ENCODE results near the gene GAPT.

The GAPT gene

DNA sequence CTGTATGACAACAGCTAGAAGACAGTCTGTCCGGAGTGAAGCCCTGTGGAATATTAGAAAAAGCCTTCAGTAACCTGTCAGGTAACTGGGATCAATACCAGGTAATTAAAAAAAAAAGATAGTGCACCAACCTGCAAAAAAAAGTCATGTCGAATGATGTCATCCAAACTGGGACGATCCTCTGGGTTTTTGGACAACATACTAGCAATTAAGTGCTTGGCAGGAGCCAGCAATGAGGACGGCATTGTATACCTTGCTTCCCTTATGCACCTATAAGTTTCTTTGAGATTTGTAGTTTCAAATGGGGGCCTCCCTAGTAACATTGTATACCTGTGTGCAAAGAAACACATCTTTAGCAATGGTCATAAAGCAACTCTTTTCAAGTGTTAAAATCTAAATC lies 34.2 kb upstream of the GAPT start:
- H3K4me1 Mint-ChIP-seq (ENCODE audit: low read depth): peaks cover 15% of the 10 kb centered on the region
- no peaks in the 10 kb centered on the region for H3K9me3 Mint-ChIP-seq
- peaks cover 6% of the 10 kb centered on the region for H3K36me3 Mint-ChIP-seq (ENCODE audit: low read depth)
- no peak overlapping the region for H3K4me3 Mint-ChIP-seq
- H3K27ac Mint-ChIP-seq: no peak overlapping the region
- peaks cover 26% of the 10 kb centered on the region for H3K27me3 Mint-ChIP-seq (ENCODE audit: low read depth)

DNA sequence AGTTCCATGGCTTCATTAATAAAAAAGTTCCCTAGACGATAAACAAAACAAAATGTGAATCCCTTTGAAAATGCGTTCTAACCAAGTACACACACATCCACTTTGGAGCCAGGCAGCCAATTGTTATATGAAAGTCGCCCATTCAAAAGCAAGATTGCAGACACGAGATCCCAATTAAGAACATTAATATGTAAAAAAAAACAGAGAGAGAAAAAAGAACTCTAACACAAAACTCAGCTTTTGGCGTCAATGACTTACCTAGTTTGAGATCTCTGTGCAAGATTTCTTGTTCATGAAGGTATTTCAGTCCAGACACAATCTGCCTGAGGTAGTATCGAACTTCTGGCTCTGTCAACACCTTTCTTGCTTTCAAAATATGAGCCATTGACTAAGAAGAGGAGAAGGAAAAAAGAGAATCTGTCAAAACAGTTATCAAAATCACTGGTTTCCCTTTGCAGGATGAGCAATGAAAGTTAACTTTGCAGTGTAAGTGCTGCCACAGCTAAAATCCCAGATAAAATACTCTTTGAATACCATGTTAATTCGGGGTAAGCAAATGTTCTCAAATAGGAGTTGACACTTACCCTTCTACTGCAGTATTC lies 33.0 kb upstream of the GAPT start:
- Mint-ChIP-seq H3K27me3 (ENCODE audit: low read depth) (peaks cover 22% of the 10 kb centered on the region), H3K4me3 (peak overlapping the region; percentile 45)

DNA sequence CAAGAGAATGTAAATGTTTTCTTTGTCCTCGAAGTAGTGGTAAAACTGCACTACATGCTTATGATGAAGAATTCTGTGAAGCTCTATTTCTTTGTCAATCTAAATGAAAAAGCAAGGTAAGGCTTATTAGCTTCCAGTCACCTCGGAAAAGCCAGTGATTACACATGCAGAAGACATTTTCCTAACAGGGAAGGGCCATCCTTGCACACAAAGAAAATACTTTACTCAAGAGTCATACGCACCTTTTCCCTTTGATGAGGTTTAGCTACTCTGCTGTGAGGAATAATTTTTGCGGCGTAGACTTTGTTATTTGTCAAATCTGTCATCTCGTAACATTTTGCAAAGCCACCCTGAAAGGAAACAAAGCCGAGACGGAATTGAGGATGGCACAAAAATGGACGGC lies 32.5 kb upstream of the GAPT start:
- Mint-ChIP-seq H3K9me3 (no peaks in the 10 kb centered on the region), H3K4me3 (peak overlapping the region; percentile 79), H3K4me1 (ENCODE audit: low read depth) (peaks cover 18% of the 10 kb centered on the region), H3K36me3 (ENCODE audit: low read depth) (peaks cover 6% of the 10 kb centered on the region), H3K27me3 (ENCODE audit: low read depth) (peaks cover 22% of the 10 kb centered on the region), H3K27ac (peak overlapping the region; percentile 28)

More for the DNA sequence above, 33.0 kb upstream of the GAPT start:
- Mint-ChIP-seq H3K36me3 (ENCODE audit: low read depth) (peaks cover 6% of the 10 kb centered on the region), H3K9me3 (no peaks in the 10 kb centered on the region), H3K27ac (no peak overlapping the region), H3K4me1 (ENCODE audit: low read depth) (peaks cover 18% of the 10 kb centered on the region)

DNA sequence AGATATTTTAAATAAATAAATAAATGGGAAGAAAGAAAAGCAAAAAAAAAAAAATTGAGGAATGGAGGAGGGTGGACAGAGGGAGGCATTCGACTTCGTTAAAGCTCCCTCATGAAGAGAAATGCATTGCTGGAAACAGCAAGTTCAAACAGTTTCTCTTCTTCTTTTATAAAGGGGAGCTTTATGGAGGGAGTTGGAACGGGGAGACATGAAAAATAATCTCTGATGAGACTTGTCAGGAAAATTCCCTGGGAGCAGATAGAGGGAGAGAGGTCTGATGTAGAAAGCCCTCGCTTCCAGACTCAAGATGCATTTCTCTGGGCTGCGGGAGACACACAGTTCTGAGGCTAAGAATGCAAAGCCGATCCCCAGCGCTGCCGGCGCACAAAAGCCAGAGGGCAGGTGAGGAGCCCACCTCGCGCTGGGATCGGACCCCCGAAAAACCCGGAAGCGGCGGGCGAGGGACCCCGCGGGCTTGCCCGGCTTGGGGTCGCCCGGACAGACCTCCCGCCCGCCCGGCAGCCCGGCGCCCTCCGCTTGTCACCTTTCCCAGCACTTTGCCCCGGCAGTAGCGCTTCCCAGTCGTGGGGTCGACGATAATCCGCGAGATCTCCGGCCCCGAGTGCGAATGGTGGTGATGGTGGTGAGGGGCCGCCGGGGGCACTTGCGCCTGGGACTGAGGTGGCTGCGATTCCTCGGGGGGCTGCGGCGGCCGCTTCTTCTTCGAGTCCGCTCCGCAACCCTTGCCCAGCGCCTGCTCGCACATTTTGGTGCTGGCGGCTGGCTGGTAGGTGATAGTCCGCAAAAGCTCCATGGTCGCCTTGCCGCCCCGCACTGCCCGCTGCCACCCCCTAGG lies 31.9 kb upstream of the GAPT start:
- Mint-ChIP-seq H3K36me3 (ENCODE audit: low read depth) (peaks cover 6% of the 10 kb centered on the region), H3K27me3 (ENCODE audit: low read depth) (peaks cover 26% of the 10 kb centered on the region), H3K9me3 (no peaks in the 10 kb centered on the region), H3K27ac (peak overlapping the region; percentile 28), H3K4me3 (peak overlapping the region; percentile 81), H3K4me1 (ENCODE audit: low read depth) (peaks cover 18% of the 10 kb centered on the region)

DNA sequence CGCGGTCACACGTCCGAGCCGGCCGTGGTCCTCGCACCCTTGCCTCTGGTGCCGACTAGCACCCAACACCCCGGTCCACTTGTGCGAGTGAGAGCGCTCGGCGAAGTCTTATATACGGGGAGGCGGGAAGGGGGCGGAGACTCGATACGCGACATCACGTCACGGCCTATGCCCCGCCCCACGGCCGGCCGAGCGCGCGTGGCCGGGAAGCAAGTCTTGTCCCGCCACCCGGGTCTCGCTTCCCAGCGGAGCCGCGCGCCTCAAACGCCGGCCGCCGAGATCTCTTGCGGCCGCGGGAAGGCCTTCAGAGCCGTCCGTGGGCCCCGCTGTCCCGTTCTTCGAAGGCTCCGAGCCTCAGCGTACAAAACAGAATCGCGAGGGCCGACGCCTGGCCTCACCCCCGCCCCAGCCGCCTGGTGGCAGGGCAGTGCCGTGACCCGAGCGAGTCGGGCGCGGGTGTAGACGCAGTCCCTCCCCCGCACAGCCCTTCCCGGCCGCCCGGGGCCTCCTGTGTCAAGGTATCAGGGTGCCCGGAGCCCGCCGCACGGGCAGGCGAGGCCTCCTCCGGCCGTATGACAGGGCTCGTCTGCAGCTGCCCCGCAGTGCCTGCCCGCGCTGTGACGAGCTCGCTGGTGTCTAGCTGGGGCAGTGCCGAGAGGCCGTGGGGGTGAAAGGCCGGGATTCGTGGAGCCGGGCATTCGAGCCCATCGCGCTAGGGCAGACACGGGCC lies 31.1 kb upstream of the GAPT start, which contains the start of gene PLK2:
Gene PLK2, minus strand, starts transcription at position 85 of the 730 bp plus-strand sequence. CDS start 127 bp downstream, outside the sequence.
- H3K36me3 Mint-ChIP-seq (ENCODE audit: low read depth): peaks cover 4% of the 10 kb centered on the region
- H3K4me3 Mint-ChIP-seq: peak within 1 kb of the TSS; percentile 81
- peaks cover 27% of the 10 kb centered on the region for H3K27me3 Mint-ChIP-seq (ENCODE audit: low read depth)
- no peaks in the 10 kb centered on the region for H3K9me3 Mint-ChIP-seq
- H3K4me1 Mint-ChIP-seq (ENCODE audit: low read depth): peaks cover 18% of the 10 kb centered on the region
- peak within 1 kb of the TSS; percentile 36 for H3K27ac Mint-ChIP-seq

DNA sequence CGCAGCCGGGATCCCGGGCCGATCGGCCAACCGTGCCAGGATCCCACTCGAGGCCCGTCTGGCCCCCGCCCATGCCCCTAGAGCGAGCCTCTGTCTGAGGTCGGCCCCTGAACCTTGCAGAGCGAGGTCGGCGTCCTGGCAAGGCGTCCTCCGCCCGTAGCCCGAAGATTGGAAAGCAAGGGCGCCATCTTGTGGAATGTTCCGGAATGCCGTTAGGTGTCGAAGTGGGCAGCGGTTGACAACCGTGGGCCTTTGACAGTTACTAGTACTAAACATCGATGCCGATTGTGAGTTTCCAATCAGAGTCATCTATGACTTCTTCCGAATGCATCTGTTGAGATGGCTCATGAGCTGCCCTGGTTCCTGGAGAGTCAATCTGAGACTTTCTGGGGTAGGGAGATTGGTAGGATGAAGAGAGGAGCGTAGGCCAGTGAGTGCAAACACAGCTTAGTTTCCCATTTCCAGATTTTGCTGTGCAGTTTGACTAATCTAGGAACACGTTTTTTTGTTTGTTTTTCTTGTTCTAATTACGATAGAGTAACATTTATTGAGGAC lies 30.4 kb upstream of the GAPT start:
- peaks cover 18% of the 10 kb centered on the region for H3K4me1 Mint-ChIP-seq (ENCODE audit: low read depth)
- H3K4me3 Mint-ChIP-seq: peak overlapping the region; percentile 43
- H3K27ac Mint-ChIP-seq: peak overlapping the region; percentile 23
- H3K9me3 Mint-ChIP-seq: no peaks in the 10 kb centered on the region
- H3K27me3 Mint-ChIP-seq (ENCODE audit: low read depth): peaks cover 27% of the 10 kb centered on the region
- H3K36me3 Mint-ChIP-seq (ENCODE audit: low read depth): peaks cover 4% of the 10 kb centered on the region

DNA sequence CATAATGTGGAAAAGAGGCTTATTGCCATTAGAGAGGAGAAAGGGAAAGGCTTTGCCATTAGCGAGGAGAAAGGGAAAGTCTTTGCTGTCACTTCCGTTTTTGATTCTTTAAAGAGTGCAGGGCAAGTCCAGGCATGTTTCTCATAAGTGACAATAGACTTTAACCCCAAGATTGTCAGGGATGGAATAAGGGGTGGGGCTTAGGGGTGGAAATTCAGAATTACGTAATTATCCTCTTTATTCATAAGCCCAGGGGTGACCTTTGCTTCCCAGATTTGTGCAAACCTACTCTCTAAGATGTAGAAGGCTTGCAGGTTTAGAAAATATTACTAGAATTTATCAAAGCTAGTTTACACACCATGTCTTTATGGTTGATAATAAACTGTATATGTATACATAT lies 29.1 kb upstream of the GAPT start:
- H3K27me3 Mint-ChIP-seq (ENCODE audit: low read depth): peaks cover 24% of the 10 kb centered on the region
- no peak overlapping the region for H3K27ac Mint-ChIP-seq
- H3K9me3 Mint-ChIP-seq: no peaks in the 10 kb centered on the region
- peaks cover 2% of the 10 kb centered on the region for H3K36me3 Mint-ChIP-seq (ENCODE audit: low read depth)
- H3K4me1 Mint-ChIP-seq (ENCODE audit: low read depth): peaks cover 26% of the 10 kb centered on the region
- H3K4me3 Mint-ChIP-seq: no peak overlapping the region

DNA sequence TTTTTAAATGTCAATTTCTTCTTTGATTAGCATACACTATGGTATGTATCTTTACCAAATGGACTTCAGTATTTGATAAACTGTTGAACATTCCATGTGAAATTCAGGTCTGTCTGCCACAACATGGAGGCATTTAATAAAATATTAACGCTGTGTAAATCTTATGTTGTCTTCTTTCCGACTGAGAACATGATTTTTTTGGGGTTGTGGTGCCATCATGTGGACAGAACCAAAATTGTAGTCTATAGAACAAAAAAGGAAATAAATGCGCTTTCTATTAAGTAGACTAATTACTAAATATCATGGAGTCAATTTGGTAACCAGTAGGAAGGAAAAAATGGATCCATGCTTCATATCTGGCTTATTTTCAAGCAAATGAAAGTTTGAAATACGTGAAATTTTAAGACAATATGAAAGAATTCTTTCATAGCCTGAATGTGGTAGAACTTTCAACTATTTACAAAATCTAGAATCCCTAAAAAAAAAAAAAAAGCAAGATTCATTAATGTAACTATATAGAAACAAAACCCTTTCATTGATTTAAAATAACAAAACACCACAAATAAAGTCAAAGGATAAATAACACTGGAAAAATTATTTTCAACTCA lies 28.5 kb upstream of the GAPT start:
- Mint-ChIP-seq H3K4me3 (no peak overlapping the region), H3K36me3 (ENCODE audit: low read depth) (no peaks in the 10 kb centered on the region), H3K27me3 (ENCODE audit: low read depth) (peaks cover 20% of the 10 kb centered on the region), H3K4me1 (ENCODE audit: low read depth) (peaks cover 26% of the 10 kb centered on the region), H3K27ac (no peak overlapping the region), H3K9me3 (no peaks in the 10 kb centered on the region)

DNA sequence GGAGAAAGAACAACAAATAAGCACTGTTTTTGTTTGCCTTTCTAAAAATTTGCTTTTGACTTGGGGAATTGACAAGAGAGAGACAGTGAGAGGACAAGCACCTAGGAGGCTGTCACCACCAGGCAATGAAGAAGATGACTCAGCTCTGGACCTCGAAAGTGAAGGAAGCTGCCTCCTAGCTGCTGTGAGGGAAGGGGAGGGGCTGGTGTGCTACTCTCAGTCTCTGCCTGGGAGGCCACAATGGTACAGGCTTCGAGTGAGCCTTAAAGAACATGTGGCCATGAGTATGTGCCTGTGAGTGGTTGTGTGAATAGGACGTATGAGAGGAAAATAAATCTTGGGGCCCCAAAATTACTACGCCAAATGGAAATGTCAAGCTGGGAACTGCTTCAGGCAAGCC lies 24.3 kb upstream of the GAPT start:
- Mint-ChIP-seq H3K27ac (no peak overlapping the region), H3K4me3 (no peak overlapping the region), H3K9me3 (no peaks in the 10 kb centered on the region), H3K36me3 (ENCODE audit: low read depth) (no peaks in the 10 kb centered on the region), H3K27me3 (ENCODE audit: low read depth) (peaks cover 25% of the 10 kb centered on the region), H3K4me1 (ENCODE audit: low read depth) (peaks cover 12% of the 10 kb centered on the region)

DNA sequence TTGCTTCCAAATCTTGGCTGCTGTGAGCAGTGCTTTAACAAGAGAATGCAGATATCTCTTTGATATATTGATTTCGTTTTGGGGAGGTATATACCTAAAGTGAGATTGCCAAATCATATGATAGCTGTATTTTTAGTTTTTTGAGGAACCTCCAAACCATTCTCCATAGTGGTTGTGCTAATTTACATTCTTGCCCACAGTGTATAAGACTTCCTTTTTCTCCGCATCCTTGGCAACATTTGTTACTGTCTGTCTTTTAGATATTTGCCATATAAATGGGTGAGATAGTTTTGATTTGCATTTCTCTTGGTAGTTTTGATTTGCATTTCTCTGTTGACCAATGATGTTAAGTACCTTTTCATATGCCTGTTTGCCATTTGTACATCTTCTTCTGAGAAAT lies 21.3 kb upstream of the GAPT start:
- Mint-ChIP-seq H3K27ac (no peak overlapping the region), H3K27me3 (ENCODE audit: low read depth) (peaks cover 21% of the 10 kb centered on the region), H3K36me3 (ENCODE audit: low read depth) (no peaks in the 10 kb centered on the region), H3K9me3 (no peaks in the 10 kb centered on the region), H3K4me1 (ENCODE audit: low read depth) (peaks cover 8% of the 10 kb centered on the region), H3K4me3 (no peak overlapping the region)

DNA sequence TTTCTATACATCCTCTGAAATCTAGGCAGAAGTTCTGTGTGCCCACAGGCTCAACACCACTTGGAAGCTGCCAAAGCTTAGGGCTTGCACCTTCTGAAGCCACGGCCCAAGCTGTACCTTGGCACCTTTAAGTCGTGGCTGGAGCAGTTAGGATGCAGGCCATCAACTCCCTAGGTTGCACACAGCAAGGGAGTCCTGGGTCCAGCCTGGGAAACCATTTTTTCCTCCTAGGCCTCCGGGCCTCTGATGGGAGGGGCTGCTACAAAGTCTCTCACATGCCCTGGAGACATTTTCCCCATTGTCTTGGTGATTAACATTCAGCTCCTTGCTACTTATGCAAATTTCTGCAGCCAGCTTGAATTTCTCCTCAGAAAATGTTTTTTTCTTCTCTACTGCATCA lies 15.8 kb upstream of the GAPT start:
- Mint-ChIP-seq H3K4me3 (no peak overlapping the region), H3K27ac (no peak overlapping the region), H3K36me3 (ENCODE audit: low read depth) (no peaks in the 10 kb centered on the region), H3K27me3 (ENCODE audit: low read depth) (peaks cover 12% of the 10 kb centered on the region), H3K4me1 (ENCODE audit: low read depth) (peaks cover 3% of the 10 kb centered on the region), H3K9me3 (peaks cover 4% of the 10 kb centered on the region)

DNA sequence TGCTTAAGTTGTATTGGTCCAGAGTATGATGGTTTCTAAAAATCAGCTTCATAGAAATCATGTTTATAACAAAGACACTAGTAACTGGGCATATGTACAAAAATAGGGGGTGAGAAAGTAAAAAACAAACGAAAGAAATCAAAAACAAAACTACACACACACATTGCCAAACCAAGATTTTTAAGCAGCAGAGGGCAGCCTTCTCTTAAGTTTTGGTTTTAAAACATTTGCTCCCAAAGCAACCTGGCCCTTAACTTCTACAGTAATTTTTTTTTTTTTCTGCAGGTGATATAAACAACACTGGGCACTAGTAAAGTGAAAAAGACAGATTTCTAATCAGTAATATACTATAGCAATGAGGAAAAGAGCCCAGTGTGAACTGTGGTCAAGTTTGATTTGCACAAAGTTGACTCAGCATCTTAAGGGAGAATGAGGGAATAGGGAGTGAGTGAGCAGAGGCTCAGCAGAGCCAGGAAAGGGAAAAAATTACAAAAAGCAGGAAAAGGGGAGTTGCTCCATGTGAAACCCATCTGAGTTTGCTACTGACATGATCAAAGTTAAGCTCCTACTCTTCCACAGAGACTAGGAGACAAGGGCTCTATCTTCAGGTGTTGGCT lies 13.4 kb upstream of the GAPT start:
- Mint-ChIP-seq H3K4me1 (ENCODE audit: low read depth) (peaks cover 3% of the 10 kb centered on the region), H3K36me3 (ENCODE audit: low read depth) (no peaks in the 10 kb centered on the region), H3K27me3 (ENCODE audit: low read depth) (peaks cover 6% of the 10 kb centered on the region), H3K27ac (no peak overlapping the region), H3K9me3 (peaks cover 4% of the 10 kb centered on the region), H3K4me3 (no peak overlapping the region)

DNA sequence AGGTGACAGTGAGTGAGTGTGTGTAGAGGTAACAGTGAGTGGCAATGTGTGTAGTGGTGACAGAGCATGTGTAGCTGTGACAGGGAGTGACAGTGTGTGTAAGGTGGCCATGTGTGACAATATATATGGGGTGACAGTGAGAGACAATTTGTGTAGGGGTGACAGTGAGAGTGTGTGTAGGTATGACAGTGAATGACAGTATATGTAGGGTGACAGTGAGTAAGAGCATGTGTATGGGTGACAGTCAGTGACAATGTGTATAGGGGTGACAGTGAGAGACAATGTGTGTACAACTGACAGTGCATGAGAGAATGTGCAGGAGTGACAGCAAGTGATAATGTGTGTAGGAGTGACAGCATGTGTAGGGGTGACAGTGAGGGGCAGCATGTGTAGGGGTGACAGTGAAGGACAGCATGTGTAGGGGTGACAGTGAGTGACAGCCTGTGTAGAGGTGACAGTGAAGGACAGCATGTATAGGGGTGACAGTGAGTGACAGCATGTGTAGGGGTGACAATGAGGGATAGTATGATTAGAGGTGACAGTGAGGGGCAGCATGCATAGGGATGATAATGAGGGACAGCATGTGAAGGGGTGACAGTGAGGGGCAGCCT lies 10.1 kb upstream of the GAPT start:
- H3K27me3 Mint-ChIP-seq (ENCODE audit: low read depth): peaks cover 6% of the 10 kb centered on the region
- H3K4me1 Mint-ChIP-seq (ENCODE audit: low read depth): peaks cover 3% of the 10 kb centered on the region
- H3K9me3 Mint-ChIP-seq: no peaks in the 10 kb centered on the region
- no peak overlapping the region for H3K27ac Mint-ChIP-seq
- H3K4me3 Mint-ChIP-seq: no peak overlapping the region
- no peaks in the 10 kb centered on the region for H3K36me3 Mint-ChIP-seq (ENCODE audit: low read depth)
